IMR-90 (cell line): ENCODE measurements around the gene MICAL3. TPM values are rescaled to one million over a fixed set of nuclear protein-coding genes. Genes with fewer than 3 reads are reported as not detected.

Experiments used
- ATAC-seq: fragments of 200-7000 bp; cut with Tn5 transposase; 2 replicates; pipeline ENCODE4 v1.9.1; 2020; ENCODE audit warnings: low read depth, mild to moderate bottlenecking, moderate library complexity
- BruUV-seq: library from RNA; stranded (reverse); fragments of 400-500 nt; replicated peaks from 2 replicates; lab custom pipeline; 2021; lab: Mats Ljungman, UMichigan
- CTCF ChIA-PET: fragments of 300-600 bp; formaldehyde crosslinking; extraction: SDS; loops from one replicate; lab custom pipeline; 2021; ENCODE audit warnings: antibody characterized with exemption; lab: Yijun Ruan, JAX
- POLR2A ChIA-PET: fragments of 300-600 bp; sonication (Branson Sonifier 250); formaldehyde crosslinking; loops from one replicate; lab custom pipeline; 2022; ENCODE audit warnings: antibody characterized with exemption; ENCODE audit not compliant: unreplicated experiment; lab: Charles Lee
- DNase-seq: peaks from one replicate; pipeline ENCODE4 v3.0.0; 2013
- H2AFZ ChIP-seq: replicated peaks from 2 replicates; pipeline ENCODE3; 2013; ENCODE audit warnings: low read length, mild to moderate bottlenecking; ENCODE audit not compliant: poor library complexity
- H2AK5ac ChIP-seq: 2 replicates; pipeline ENCODE4 v1.6.1; 2013; ENCODE audit warnings: low read depth, low read length, inconsistent platforms
- H2AK9ac ChIP-seq: replicated peaks from 2 replicates; pipeline ENCODE3; 2013; ENCODE audit warnings: mild to moderate bottlenecking, low read depth, low read length, moderate library complexity; ENCODE audit not compliant: poor library complexity
- H2BK120ac ChIP-seq: 2 replicates; pipeline ENCODE4 v1.6.1; 2013; ENCODE audit warnings: low read depth, low read length, inconsistent platforms
- H2BK15ac ChIP-seq: 3 replicates; pipeline ENCODE4 v1.6.1; 2013; ENCODE audit warnings: low read depth, low read length, inconsistent platforms
- H2BK20ac ChIP-seq: 2 replicates; pipeline ENCODE4 v1.6.1; 2013; ENCODE audit warnings: low read depth, mild to moderate bottlenecking, inconsistent platforms, low read length, moderate library complexity
- H2BK5ac ChIP-seq: 2 replicates; pipeline ENCODE4 v1.6.1; 2013; ENCODE audit warnings: mild to moderate bottlenecking, low read depth, low read length, inconsistent platforms; ENCODE audit not compliant: poor library complexity, severe bottlenecking
- H3K14ac ChIP-seq: replicated peaks from 2 replicates; pipeline ENCODE4 v1.6.1; 2013; ENCODE audit warnings: low read depth, low read length, inconsistent platforms
- H3K18ac ChIP-seq: 2 replicates; pipeline ENCODE4 v1.6.1; 2013; ENCODE audit warnings: low read depth, low read length, control low read depth
- H3K23ac ChIP-seq: 2 replicates; pipeline ENCODE4 v1.6.1; 2013; ENCODE audit warnings: low read depth, low read length, inconsistent platforms
- H3K27ac ChIP-seq: 2 replicates; pipeline ENCODE4 v1.5.1; 2013; ENCODE audit warnings: mild to moderate bottlenecking, control low read depth, low read length; ENCODE audit not compliant: insufficient read depth
- H3K27me3 ChIP-seq: 2 replicates; pipeline ENCODE4 v1.6.1; 2013; ENCODE audit warnings: low read length; ENCODE audit not compliant: control insufficient read depth, insufficient read depth
- H3K36me3 ChIP-seq: 2 replicates; pipeline ENCODE4 v1.6.1; 2013; ENCODE audit warnings: low read length, mixed read lengths; ENCODE audit not compliant: control insufficient read depth, insufficient read depth
- H3K4ac ChIP-seq: 2 replicates; pipeline ENCODE4 v1.6.1; 2013; ENCODE audit warnings: low read depth, low read length, inconsistent platforms
- H3K4me1 ChIP-seq: 2 replicates; pipeline ENCODE4 v1.6.1; 2013; ENCODE audit warnings: low read length, mixed read lengths; ENCODE audit not compliant: control insufficient read depth, insufficient read depth
- H3K4me2 ChIP-seq: 2 replicates; pipeline ENCODE4 v1.6.1; 2013; ENCODE audit warnings: low read depth, mild to moderate bottlenecking, control low read depth, low read length, moderate library complexity
- H3K4me3 ChIP-seq: 2 replicates; pipeline ENCODE4 v1.5.1; 2013; ENCODE audit warnings: low read depth, mild to moderate bottlenecking, control low read depth, low read length, moderate library complexity; ENCODE audit not compliant: insufficient read depth
- H3K56ac ChIP-seq: 2 replicates; pipeline ENCODE4 v1.6.1; 2013; ENCODE audit warnings: low read length, inconsistent platforms; ENCODE audit not compliant: insufficient read depth; ENCODE audit errors: extremely low read depth
- H3K79me1 ChIP-seq, 2 experiments: 2 replicates each; pipeline ENCODE4 v1.6.1; 2013; ENCODE audit warnings: low read length in 2 of 2, inconsistent platforms in 1 of 2, low read depth in 1 of 2
- H3K9ac ChIP-seq: 2 replicates; pipeline ENCODE4 v1.6.1; 2013; ENCODE audit warnings: low read depth, low read length, control low read depth
- H3K9me1 ChIP-seq: 2 replicates; pipeline ENCODE4 v1.6.1; 2013; ENCODE audit warnings: low read length, inconsistent platforms; ENCODE audit not compliant: insufficient read depth
- H3K9me3 ChIP-seq: 2 replicates; pipeline ENCODE4 v1.6.1; 2013; ENCODE audit warnings: low read length; ENCODE audit not compliant: control insufficient read depth, insufficient read depth
- H4K20me1 ChIP-seq: 2 replicates; pipeline ENCODE4 v1.6.1; 2013; ENCODE audit warnings: low read length, inconsistent platforms; ENCODE audit not compliant: insufficient read depth
- H4K5ac ChIP-seq: 2 replicates; pipeline ENCODE4 v1.6.1; 2013; ENCODE audit warnings: mild to moderate bottlenecking, low read depth, low read length, control low read depth
- H4K8ac ChIP-seq, 2 experiments: 2 replicates each; pipeline ENCODE4 v1.6.1; 2013; ENCODE audit warnings: low read depth in 2 of 2, low read length in 2 of 2, control low read depth in 1 of 2, inconsistent platforms in 1 of 2
- H4K91ac ChIP-seq: 2 replicates; pipeline ENCODE4 v1.6.1; 2013; ENCODE audit warnings: low read depth, low read length, inconsistent platforms; ENCODE audit not compliant: insufficient read depth
- CEBPB ChIP-seq: IDR thresholded peaks from 2 replicates; pipeline ENCODE4 v1.6.1; 2012; ENCODE audit warnings: low read depth, low read length, improper control_type of control experiment
- CHD1 ChIP-seq: IDR thresholded peaks from 2 replicates; pipeline ENCODE4 v1.6.1; 2012; ENCODE audit warnings: low read depth, low read length, improper control_type of control experiment
- CTCF ChIP-seq: conservative IDR thresholded peaks from 2 replicates; pipeline ENCODE4 v1.5.1; 2012; ENCODE audit warnings: mild to moderate bottlenecking, low read depth, low read length, improper control_type of control experiment
- FOS ChIP-seq: fragments of 150-350 bp; IDR thresholded peaks from 2 replicates; pipeline ENCODE4 v1.6.1; 2016; ENCODE audit warnings: low read depth, low read length
- MAFK ChIP-seq: IDR thresholded peaks from 2 replicates; pipeline ENCODE4 v1.6.1; 2012; ENCODE audit warnings: low read depth, low read length, improper control_type of control experiment
- MXI1 ChIP-seq: IDR thresholded peaks from 2 replicates; pipeline ENCODE4 v1.6.1; 2012; ENCODE audit warnings: low read depth, mild to moderate bottlenecking, low read length, moderate library complexity, borderline replicate concordance
- NFE2L2 ChIP-seq: fragments of 150-350 bp; IDR thresholded peaks from 2 replicates; pipeline ENCODE4 v1.6.1; 2016; ENCODE audit warnings: low read depth, mild to moderate bottlenecking, low read length
- POLR2A ChIP-seq: IDR thresholded peaks from 2 replicates; pipeline ENCODE4 v1.6.1; 2012; ENCODE audit warnings: mild to moderate bottlenecking, low read depth, low read length
- RAD21 ChIP-seq: IDR thresholded peaks from 2 replicates; pipeline ENCODE4 v1.6.1; 2012; ENCODE audit warnings: low read length, improper control_type of control experiment
- RFX5 ChIP-seq: IDR thresholded peaks from 2 replicates; pipeline ENCODE4 v1.8.0; 2012; ENCODE audit warnings: low read depth, mild to moderate bottlenecking, low read length, moderate library complexity
- SMC3 ChIP-seq: fragments of 150-350 bp; IDR thresholded peaks from 2 replicates; pipeline ENCODE4 v1.6.1; 2016; ENCODE audit warnings: low read depth, mild to moderate bottlenecking, antibody characterized with exemption, low read length, moderate library complexity
- WGBS, 2 experiments: methylation state at CpG; one replicate each; pipeline versions ENCODE4 v1.1.5 to v1.1.7; 2013; ENCODE audit warnings: missing lambda C conversion rate in 2 of 2; ENCODE audit not compliant: insufficient read length in 1 of 2; ENCODE audit errors: extremely low coverage in 2 of 2; 5-methylcytosine and 5-hydroxymethylcytosine counted together
- dilution Hi-C: fragments of 300-500 bp; cut with HindIII; formaldehyde crosslinking; loops from one replicate; pipeline ENCODE4 v1.14.3; 2018; ENCODE audit warnings: low sequenced_read_pairs; ENCODE audit not compliant: unreplicated experiment
- in situ Hi-C: fragments of 300-500 bp; cut with MboI; formaldehyde crosslinking; loops from 3 replicates; pipeline ENCODE4 v1.14.3; 2019; ENCODE audit warnings: low sequenced_read_pairs, inconsistent platforms, mixed read lengths
- intact Hi-C: fragments of 100-400 bp; cut with micrococcal nuclease; formaldehyde crosslinking; loops from 2 replicates; pipeline ENCODE4 v1.10.0; 2022
- polyA plus RNA-seq, 3 experiments: library from polyadenylated mRNA; depleted of rRNA; stranded (reverse); fragments of >200 nt; gene quantifications; 2 replicates each; pipeline ENCODE4 v1.2.3, GENCODE V29; 2012; ENCODE audit warnings: low replicate concordance in 1 of 3
- total RNA-seq: library from RNA; depleted of rRNA; stranded (reverse); fragments of >200 nt; gene quantifications from 2 replicates; pipeline ENCODE4 v1.2.3, GENCODE V29; 2012
- TF ChIP-seq, protein P1 (sequence below): fragments of 150-350 bp; IDR thresholded peaks from 2 replicates; pipeline ENCODE4 v1.6.1; 2016; ENCODE audit warnings: low read depth, mild to moderate bottlenecking, low read length, moderate library complexity, borderline replicate concordance
- TF ChIP-seq, protein P2 (sequence below): fragments of 150-350 bp; IDR thresholded peaks from 2 replicates; pipeline ENCODE4 v1.6.1; 2017; ENCODE audit warnings: mild to moderate bottlenecking, antibody characterized with exemption, low read length, low read depth

MICAL3 gene
- total and polyA plus RNA-seq, 2 of the 4 experiments (the other 2 are of a cell fraction), result 17.6 to 26.8 TPM

DNA sequence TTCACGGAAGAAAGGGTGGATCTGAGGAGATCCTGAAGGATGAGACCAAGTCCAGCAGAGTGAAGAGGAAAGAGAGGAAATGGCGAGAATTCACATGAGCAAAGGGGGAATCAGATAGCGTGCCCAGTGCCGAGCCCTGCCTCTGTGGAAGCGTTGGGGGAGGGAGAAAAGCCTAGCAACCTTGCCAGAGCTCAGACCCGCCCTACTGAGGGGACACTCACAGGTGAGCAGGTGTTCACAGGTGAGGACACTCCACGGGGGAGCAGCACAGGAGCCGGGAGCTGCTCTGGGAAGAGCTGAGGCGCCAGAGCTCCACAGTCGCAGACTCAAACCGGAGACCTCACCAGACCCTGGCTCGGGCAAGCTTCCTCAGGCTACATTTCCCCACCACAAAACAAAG lies 56.2 kb downstream of the MICAL3 start:
- Histone ChIP-seq H3K27me3 (no peaks in the 10 kb centered on the region), H3K36me3 (no peaks in the 10 kb centered on the region), H3K4me3 (no peak overlapping the region), H3K9me1 (peaks cover 40% of the 10 kb centered on the region), H2BK15ac (no peak overlapping the region), H3K9me3 (no peaks in the 10 kb centered on the region), H2AK9ac (no peak overlapping the region), H4K8ac (peak overlapping the region in 1 of 2 experiments; percentile 9; a peak in 1 of 4 replicates), H3K14ac (no peak overlapping the region), H4K5ac (no peak overlapping the region), H2BK5ac (no peak overlapping the region), H3K4me2 (no peak overlapping the region), H3K9ac (no peak overlapping the region), H3K23ac (no peak overlapping the region), H2AFZ (no peak overlapping the region), H4K91ac (no peak overlapping the region; the same call in 1 of the 2 replicates), H3K4me1 (peaks cover 44% of the 10 kb centered on the region), H2AK5ac (peak overlapping the region; percentile 38), H2BK20ac (peak overlapping the region; percentile 18; the same call in 1 of the 2 replicates), H3K27ac (no peak overlapping the region), H3K18ac (no peak overlapping the region), H3K56ac (no peak overlapping the region), H4K20me1 (peaks cover 18% of the 10 kb centered on the region), H2BK120ac (peak overlapping the region; percentile 10), H3K79me1 (peaks cover 63 to 91% of the 10 kb centered on the region in 2 experiments), H3K4ac (peak overlapping the region; percentile 29; the same call in 1 of the 2 replicates)
- WGBS, 2 experiments, result 94 to 100% methylated on average over 1 to 6 of the region's 12 CpGs
- DNase-seq, result no peak
- CTCF ChIA-PET, result no interaction called here
- POLR2A ChIA-PET, result no interaction called here
- dilution Hi-C loops, result no loop called here
- no TSS peak for BruUV-seq
- no peak for ATAC-seq
- intact Hi-C loops, result no loop called here
- in situ Hi-C loops, result loop anchor here (5.0 kb wide), 1 partner anchor 56 kb away; no protein-coding TSS in a partner anchor
- TF ChIP-seq CEBPB, result no peak
- TF ChIP-seq CHD1, result no peak
- no peak for TF ChIP-seq SMC3
- TF ChIP-seq CTCF, result no peak
- TF ChIP-seq, protein P1, sequence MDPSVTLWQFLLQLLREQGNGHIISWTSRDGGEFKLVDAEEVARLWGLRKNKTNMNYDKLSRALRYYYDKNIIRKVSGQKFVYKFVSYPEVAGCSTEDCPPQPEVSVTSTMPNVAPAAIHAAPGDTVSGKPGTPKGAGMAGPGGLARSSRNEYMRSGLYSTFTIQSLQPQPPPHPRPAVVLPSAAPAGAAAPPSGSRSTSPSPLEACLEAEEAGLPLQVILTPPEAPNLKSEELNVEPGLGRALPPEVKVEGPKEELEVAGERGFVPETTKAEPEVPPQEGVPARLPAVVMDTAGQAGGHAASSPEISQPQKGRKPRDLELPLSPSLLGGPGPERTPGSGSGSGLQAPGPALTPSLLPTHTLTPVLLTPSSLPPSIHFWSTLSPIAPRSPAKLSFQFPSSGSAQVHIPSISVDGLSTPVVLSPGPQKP, result no peak
- no peak for TF ChIP-seq MAFK
- TF ChIP-seq RAD21, result no peak
- TF ChIP-seq MXI1, result no peak
- TF ChIP-seq NFE2L2, result no peak
- TF ChIP-seq, protein P2, sequence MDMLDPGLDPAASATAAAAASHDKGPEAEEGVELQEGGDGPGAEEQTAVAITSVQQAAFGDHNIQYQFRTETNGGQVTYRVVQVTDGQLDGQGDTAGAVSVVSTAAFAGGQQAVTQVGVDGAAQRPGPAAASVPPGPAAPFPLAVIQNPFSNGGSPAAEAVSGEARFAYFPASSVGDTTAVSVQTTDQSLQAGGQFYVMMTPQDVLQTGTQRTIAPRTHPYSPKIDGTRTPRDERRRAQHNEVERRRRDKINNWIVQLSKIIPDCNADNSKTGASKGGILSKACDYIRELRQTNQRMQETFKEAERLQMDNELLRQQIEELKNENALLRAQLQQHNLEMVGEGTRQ, result no peak
- no peak for TF ChIP-seq POLR2A
- TF ChIP-seq RFX5, result no peak
- TF ChIP-seq FOS, result no peak
